HCT116 (cell line): Measurements from ENCODE around the gene NLN. TPM values are rescaled to one million over a fixed set of nuclear protein-coding genes. Genes with fewer than 3 reads are reported as not detected.
A peak's percentile ranks its signal among the peaks of the same experiment; 100 is the strongest.

ENCODE experiments used
- ATAC-seq: fragments of 200-7000 bp; cut with Tn5 transposase; 2 replicates; pipeline ENCODE4 v1.9.1; 2020; ENCODE audit warnings: mild to moderate bottlenecking, moderate library complexity
- BruUV-seq: library from RNA; stranded (reverse); fragments of 400-500 nt; replicated peaks from 2 replicates; lab custom pipeline; 2021; lab: Mats Ljungman, UMichigan
- CTCF ChIA-PET: fragments of 300-600 bp; sonication (Branson Sonifier 250); formaldehyde crosslinking; loops from one replicate; lab custom pipeline; 2021; ENCODE audit warnings: antibody characterized with exemption; lab: Charles Lee
- POLR2A ChIA-PET: fragments of 300-600, 350-600 bp; sonication (Branson Sonifier 250); formaldehyde crosslinking; loops from one replicate; lab custom pipeline; 2021; ENCODE audit warnings: antibody characterized with exemption; lab: Charles Lee
- RAD21 ChIA-PET, 2 experiments: fragments of 300-600 bp; sonication (Branson Sonifier 250); formaldehyde crosslinking; loops; one replicate each; lab custom pipeline; 2023; ENCODE audit warnings: low total read pairs in 2 of 2; ENCODE audit not compliant: uncharacterized antibody in 2 of 2, unreplicated experiment in 2 of 2, low non-redundant PET in 1 of 2; lab: Charles Lee
- DNase-seq: peaks from one replicate; pipeline ENCODE4 v3.0.0-alpha.2; 2010; ENCODE audit warnings: low read depth, low spot score
- H2AFZ ChIP-seq: fragments of 200-600 bp; shearing (Covaris generic), sonication (generic); 2 replicates; pipeline ENCODE4 v1.6.1; 2017; ENCODE audit warnings: low read depth, mixed run types, mixed read lengths, antibody characterized with exemption, low read length; ENCODE audit not compliant: poor library complexity, severe bottlenecking
- H3K27ac ChIP-seq: 2 replicates; pipeline ENCODE4 v1.5.1; 2012; ENCODE audit warnings: low read depth, low read length
- H3K27me3 ChIP-seq: fragments of 200-600 bp; sonication (generic); 2 replicates; pipeline ENCODE4 v1.6.1; 2016; ENCODE audit warnings: mixed run types, low read length, mixed read lengths; ENCODE audit not compliant: insufficient read depth
- H3K36me3 ChIP-seq, 2 experiments: fragments of 200-500 bp in 1 of 2; fragments of 200-600 bp in 1 of 2; sonication (Bioruptor generic) in 1 of 2; sonication (generic) in 1 of 2; 2 replicates each; pipeline versions ENCODE4 v1.5.1 to v1.6.1; 2014 to 2016; ENCODE audit warnings: low read length in 2 of 2, inconsistent platforms in 1 of 2, mixed read lengths in 1 of 2, mixed run types in 1 of 2; ENCODE audit not compliant: insufficient read depth in 2 of 2, control insufficient read depth in 1 of 2
- H3K4me1 ChIP-seq, 2 experiments: fragments of 200-600 bp in 1 of 2; sonication (generic) in 1 of 2; 2 replicates each; pipeline versions ENCODE4 v1.5.1 to v1.6.1; 2012 to 2017; ENCODE audit warnings: low read length in 2 of 2, inconsistent platforms in 1 of 2, mild to moderate bottlenecking in 1 of 2, mixed read lengths in 1 of 2, mixed run types in 1 of 2, moderate library complexity in 1 of 2; ENCODE audit not compliant: insufficient read depth in 2 of 2, control insufficient read depth in 1 of 2
- H3K4me2 ChIP-seq: fragments of 200-600 bp; sonication (generic); 2 replicates; pipeline ENCODE4 v1.6.1; 2017; ENCODE audit warnings: mixed run types, low read length, mixed read lengths
- H3K4me3 ChIP-seq, 2 experiments: fragments of 200-600 bp in 1 of 2; sonication (generic) in 1 of 2; replicated peaks in 1 of 2; 2 replicates each; pipeline ENCODE4 v1.5.1; 2011 to 2016; ENCODE audit warnings: low read length in 2 of 2, control low read depth in 1 of 2, low read depth in 1 of 2, mild to moderate bottlenecking in 1 of 2, mixed read lengths in 1 of 2, mixed run types in 1 of 2
- H3K79me2 ChIP-seq: fragments of 200-600 bp; sonication (generic); 2 replicates; pipeline ENCODE4 v1.6.1; 2017; ENCODE audit warnings: mild to moderate bottlenecking, mixed run types, low read length, moderate library complexity, mixed read lengths; ENCODE audit not compliant: insufficient read depth
- H3K9ac ChIP-seq: fragments of 200-600 bp; sonication (generic); 2 replicates; pipeline ENCODE4 v1.6.1; 2016; ENCODE audit warnings: low read length, mixed read lengths
- H3K9me2 ChIP-seq: fragments of 200-600 bp; sonication (generic), shearing (Covaris generic); 2 replicates; pipeline ENCODE4 v1.6.1; 2017; ENCODE audit warnings: mixed run types, mild to moderate bottlenecking, moderate library complexity; ENCODE audit not compliant: insufficient read depth
- H3K9me3 ChIP-seq, 2 experiments: fragments of 200-500 bp in 1 of 2; fragments of 200-600 bp in 1 of 2; sonication (Bioruptor generic) in 1 of 2; sonication (generic) in 1 of 2; 2 replicates each; pipeline ENCODE4 v1.6.1; 2014 to 2017; ENCODE audit warnings: low read length in 2 of 2, mixed read lengths in 2 of 2, inconsistent platforms in 1 of 2, low read depth in 1 of 2, mild to moderate bottlenecking in 1 of 2, mixed run types in 1 of 2, moderate library complexity in 1 of 2; ENCODE audit not compliant: control insufficient read depth in 1 of 2, insufficient read depth in 1 of 2
- H4K20me1 ChIP-seq: fragments of 200-600 bp; sonication (generic), shearing (Covaris generic); 2 replicates; pipeline ENCODE4 v1.6.1; 2017; ENCODE audit warnings: mixed run types, mild to moderate bottlenecking, moderate library complexity; ENCODE audit not compliant: insufficient read depth
- CBX3 ChIP-seq: IDR thresholded peaks from 2 replicates; pipeline ENCODE4 v1.6.1; 2012; ENCODE audit warnings: low read depth
- EGR1 ChIP-seq: IDR thresholded peaks from 2 replicates; pipeline ENCODE4 v1.6.1; 2012; ENCODE audit warnings: low read depth
- ELF1 ChIP-seq: IDR thresholded peaks from 2 replicates; pipeline ENCODE4 v1.6.1; 2012; ENCODE audit warnings: low read depth, borderline replicate concordance
- FOSL1 ChIP-seq: IDR thresholded peaks from 2 replicates; pipeline ENCODE4 v1.6.1; 2012; ENCODE audit warnings: low read depth
- JUND ChIP-seq: IDR thresholded peaks from 2 replicates; pipeline ENCODE4 v1.6.1; 2012
- MAX ChIP-seq: IDR thresholded peaks from 2 replicates; pipeline ENCODE4 v1.6.1; 2012
- POLR2A ChIP-seq: IDR thresholded peaks from 2 replicates; pipeline ENCODE4 v1.7.0; 2011; ENCODE audit warnings: borderline replicate concordance; ENCODE audit not compliant: insufficient read depth, insufficient read length; ENCODE audit errors: extremely low read depth
- POLR2AphosphoS5 ChIP-seq: IDR thresholded peaks from 2 replicates; pipeline ENCODE4 v1.6.1; 2011; ENCODE audit warnings: mild to moderate bottlenecking, low read depth, low read length, moderate library complexity
- RAD21 ChIP-seq: IDR thresholded peaks from 2 replicates; pipeline ENCODE4 v1.6.1; 2012; ENCODE audit warnings: low read depth, mild to moderate bottlenecking
- SIN3A ChIP-seq: IDR thresholded peaks from 2 replicates; pipeline ENCODE4 v1.6.1; 2012; ENCODE audit warnings: low read depth
- SP1 ChIP-seq: IDR thresholded peaks from 2 replicates; pipeline ENCODE4 v1.6.1; 2012; ENCODE audit warnings: low read depth
- SRF ChIP-seq: IDR thresholded peaks from 2 replicates; pipeline ENCODE4 v1.6.1; 2012; ENCODE audit warnings: low read depth
- YY1 ChIP-seq: IDR thresholded peaks from 2 replicates; pipeline ENCODE4 v1.6.1; 2011; ENCODE audit warnings: low read length, low read depth, moderate library complexity, mild to moderate bottlenecking; ENCODE audit not compliant: insufficient replicate concordance; ENCODE audit errors: extremely low read depth
- ZBTB33 ChIP-seq: IDR thresholded peaks from 2 replicates; pipeline ENCODE4 v1.6.1; 2011; ENCODE audit warnings: mild to moderate bottlenecking, low read length, moderate library complexity; ENCODE audit not compliant: insufficient replicate concordance; ENCODE audit errors: extremely low read depth
- ZFX ChIP-seq: fragments of 450-650 bp; IDR thresholded peaks from 2 replicates; pipeline ENCODE4 v1.6.1; 2017
- ZNF274 ChIP-seq: fragments of 200-500 bp; sonication (Bioruptor generic); IDR thresholded peaks from 2 replicates; pipeline ENCODE4 v1.6.1; 2014; ENCODE audit warnings: mild to moderate bottlenecking, low read depth, low read length, inconsistent platforms
- intact Hi-C: fragments of 100-400 bp; cut with micrococcal nuclease; formaldehyde crosslinking; loops from 2 replicates; pipeline ENCODE4 v1.10.0; 2022
- total RNA-seq: library from RNA; stranded (reverse); gene quantifications from one replicate; pipeline ENCODE4 v1.2.1, GENCODE V29; 2021; ENCODE audit not compliant: unreplicated experiment
- TF ChIP-seq, protein P1 (sequence below), 3 experiments: fragments of 200-600 bp in 1 of 3; sonication (generic) in 1 of 3; IDR thresholded peaks in 2 of 3; conservative IDR thresholded peaks in 1 of 3; 2 replicates each; pipeline ENCODE4 v1.5.1; 2012 to 2017; ENCODE audit warnings: low read depth in 2 of 3, low read length in 2 of 3, antibody characterized with exemption in 1 of 3, borderline replicate concordance in 1 of 3, control low read depth in 1 of 3, mild to moderate bottlenecking in 1 of 3, mixed read lengths in 1 of 3, mixed run types in 1 of 3, moderate library complexity in 1 of 3; ENCODE audit not compliant: insufficient read depth in 1 of 3
- TF ChIP-seq, protein P2 (sequence below): IDR thresholded peaks from 2 replicates; pipeline ENCODE4 v1.6.1; 2012
- TF ChIP-seq, protein P3 (sequence below): IDR thresholded peaks from 2 replicates; pipeline ENCODE4 v1.6.1; 2012; ENCODE audit warnings: low read depth

NLN gene
- total RNA-seq, 1 experiment from 2014 or later = 67.6 TPM

- TF ChIP-seq SRF = no peak
Measured at GRCh38 chr5:65873181-65873750, 151.3 kb downstream of the NLN start (continued).

DNA sequence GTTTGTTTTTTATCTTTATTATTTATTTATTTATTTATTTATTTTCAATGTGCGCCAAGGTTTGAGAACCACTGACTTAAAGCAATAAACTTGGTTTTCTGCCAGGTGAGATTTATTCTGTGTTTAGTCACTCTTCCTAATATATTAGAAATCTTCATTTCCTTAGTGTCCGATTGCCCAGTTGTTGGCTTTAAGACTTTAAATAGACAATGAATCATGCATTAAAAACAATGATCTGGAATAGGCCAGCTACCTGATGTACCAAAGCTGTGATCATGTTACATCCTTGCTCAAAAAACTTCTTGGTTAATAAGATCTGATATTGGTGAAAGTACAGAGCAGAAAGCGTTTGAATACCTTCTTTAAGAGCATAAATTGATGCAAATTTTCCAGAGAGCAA lies 152.2 kb downstream of the NLN start:
- Histone ChIP-seq H3K4me1 (peaks cover 12 to 47% of the 10 kb centered on the region in 2 experiments), H3K36me3 (no peaks in the 10 kb centered on the region), H3K27me3 (no peaks in the 10 kb centered on the region), H2AFZ (peak overlapping the region; percentile 66), H3K9me2 (no peaks in the 10 kb centered on the region; the same call in 1 of the 2 replicates), H3K27ac (no peak overlapping the region), H3K79me2 (no peaks in the 10 kb centered on the region), H4K20me1 (no peaks in the 10 kb centered on the region), H3K4me2 (peak overlapping the region; percentile 47), H3K4me3 (no peak overlapping the region), H3K9ac (peak overlapping the region; percentile 16; the same call in 1 of the 2 replicates), H3K9me3 (no peaks in the 10 kb centered on the region)
- BruUV-seq = no TSS peak
- RAD21 ChIA-PET = no interaction called here
- intact Hi-C loops = loop anchor here (5.0 kb wide), 1 partner anchor 48 kb away; no protein-coding TSS in a partner anchor
- DNase-seq (no peak), ATAC-seq (no peak)
- CTCF ChIA-PET = no interaction called here
- POLR2A ChIA-PET = no interaction called here
- TF ChIP-seq ZNF274 (no peak), POLR2A (no peak), EGR1 (no peak), JUND (peak; percentile 17; the same call in 1 of the 2 replicates), FOSL1 (peak; percentile 25; the same call in 1 of the 2 replicates), ELF1 (no peak), YY1 (no peak), POLR2AphosphoS5 (no peak), ZFX (no peak), RAD21 (no peak), SIN3A (no peak), CBX3 (no peak), SP1 (peak; percentile 33; the same call in 1 of the 2 replicates), MAX (no peak), ZBTB33 (no peak)
- TF ChIP-seq, protein P1, sequence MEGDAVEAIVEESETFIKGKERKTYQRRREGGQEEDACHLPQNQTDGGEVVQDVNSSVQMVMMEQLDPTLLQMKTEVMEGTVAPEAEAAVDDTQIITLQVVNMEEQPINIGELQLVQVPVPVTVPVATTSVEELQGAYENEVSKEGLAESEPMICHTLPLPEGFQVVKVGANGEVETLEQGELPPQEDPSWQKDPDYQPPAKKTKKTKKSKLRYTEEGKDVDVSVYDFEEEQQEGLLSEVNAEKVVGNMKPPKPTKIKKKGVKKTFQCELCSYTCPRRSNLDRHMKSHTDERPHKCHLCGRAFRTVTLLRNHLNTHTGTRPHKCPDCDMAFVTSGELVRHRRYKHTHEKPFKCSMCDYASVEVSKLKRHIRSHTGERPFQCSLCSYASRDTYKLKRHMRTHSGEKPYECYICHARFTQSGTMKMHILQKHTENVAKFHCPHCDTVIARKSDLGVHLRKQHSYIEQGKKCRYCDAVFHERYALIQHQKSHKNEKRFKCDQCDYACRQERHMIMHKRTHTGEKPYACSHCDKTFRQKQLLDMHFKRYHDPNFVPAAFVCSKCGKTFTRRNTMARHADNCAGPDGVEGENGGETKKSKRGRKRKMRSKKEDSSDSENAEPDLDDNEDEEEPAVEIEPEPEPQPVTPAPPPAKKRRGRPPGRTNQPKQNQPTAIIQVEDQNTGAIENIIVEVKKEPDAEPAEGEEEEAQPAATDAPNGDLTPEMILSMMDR (IDR thresholded peaks at IDR 0.05 in 2 of 3, conservative IDR thresholded peaks at IDR 0.05 in 1 of 3; ENCODE audit: borderline replicate concordance in 1 of 3, insufficient read depth in 1 of 3, low read depth in 2 of 3, low read length in 2 of 3) = no peak
- TF ChIP-seq, protein P2, sequence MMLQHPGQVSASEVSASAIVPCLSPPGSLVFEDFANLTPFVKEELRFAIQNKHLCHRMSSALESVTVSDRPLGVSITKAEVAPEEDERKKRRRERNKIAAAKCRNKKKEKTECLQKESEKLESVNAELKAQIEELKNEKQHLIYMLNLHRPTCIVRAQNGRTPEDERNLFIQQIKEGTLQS = no peak
- TF ChIP-seq, protein P3, sequence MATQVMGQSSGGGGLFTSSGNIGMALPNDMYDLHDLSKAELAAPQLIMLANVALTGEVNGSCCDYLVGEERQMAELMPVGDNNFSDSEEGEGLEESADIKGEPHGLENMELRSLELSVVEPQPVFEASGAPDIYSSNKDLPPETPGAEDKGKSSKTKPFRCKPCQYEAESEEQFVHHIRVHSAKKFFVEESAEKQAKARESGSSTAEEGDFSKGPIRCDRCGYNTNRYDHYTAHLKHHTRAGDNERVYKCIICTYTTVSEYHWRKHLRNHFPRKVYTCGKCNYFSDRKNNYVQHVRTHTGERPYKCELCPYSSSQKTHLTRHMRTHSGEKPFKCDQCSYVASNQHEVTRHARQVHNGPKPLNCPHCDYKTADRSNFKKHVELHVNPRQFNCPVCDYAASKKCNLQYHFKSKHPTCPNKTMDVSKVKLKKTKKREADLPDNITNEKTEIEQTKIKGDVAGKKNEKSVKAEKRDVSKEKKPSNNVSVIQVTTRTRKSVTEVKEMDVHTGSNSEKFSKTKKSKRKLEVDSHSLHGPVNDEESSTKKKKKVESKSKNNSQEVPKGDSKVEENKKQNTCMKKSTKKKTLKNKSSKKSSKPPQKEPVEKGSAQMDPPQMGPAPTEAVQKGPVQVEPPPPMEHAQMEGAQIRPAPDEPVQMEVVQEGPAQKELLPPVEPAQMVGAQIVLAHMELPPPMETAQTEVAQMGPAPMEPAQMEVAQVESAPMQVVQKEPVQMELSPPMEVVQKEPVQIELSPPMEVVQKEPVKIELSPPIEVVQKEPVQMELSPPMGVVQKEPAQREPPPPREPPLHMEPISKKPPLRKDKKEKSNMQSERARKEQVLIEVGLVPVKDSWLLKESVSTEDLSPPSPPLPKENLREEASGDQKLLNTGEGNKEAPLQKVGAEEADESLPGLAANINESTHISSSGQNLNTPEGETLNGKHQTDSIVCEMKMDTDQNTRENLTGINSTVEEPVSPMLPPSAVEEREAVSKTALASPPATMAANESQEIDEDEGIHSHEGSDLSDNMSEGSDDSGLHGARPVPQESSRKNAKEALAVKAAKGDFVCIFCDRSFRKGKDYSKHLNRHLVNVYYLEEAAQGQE = no peak
